Liver (tissue), 9 donors: ENCODE measurements around the gene PTPRQ. TPM values are rescaled to one million over a fixed set of nuclear protein-coding genes. Genes with fewer than 3 reads are reported as not detected.
"Not testable (repeated sequence)": the region's sequence is repeated elsewhere in the genome, so short reads cannot be mapped to it uniquely, and the experiment has no call there.

Experiments used
- DNase-seq: peaks from one replicate; pipeline ENCODE4 v3.0.0-alpha.2; 2017; ENCODE audit warnings: low spot score
- H3K27ac ChIP-seq, 2 donors: one replicate each; pipeline ENCODE4 v1.7.0; 2013; ENCODE audit warnings: inconsistent platforms in 2 of 2, low read length in 2 of 2, control low read depth in 1 of 2, low read depth in 1 of 2, mild to moderate bottlenecking in 1 of 2
- H3K27me3 ChIP-seq, 4 donors: one replicate each; pipeline versions ENCODE4 v1.6.1 to v1.7.0; 2013; ENCODE audit warnings: low read length in 3 of 4, inconsistent platforms in 1 of 4, mild to moderate bottlenecking in 1 of 4, moderate library complexity in 1 of 4; ENCODE audit not compliant: control insufficient read depth in 4 of 4, insufficient read depth in 4 of 4
- H3K36me3 ChIP-seq, 4 donors: one replicate each; pipeline versions ENCODE4 v1.6.1 to v1.7.0; 2013; ENCODE audit warnings: low read length in 3 of 4, mild to moderate bottlenecking in 3 of 4, low read depth in 1 of 4, moderate library complexity in 1 of 4; ENCODE audit not compliant: control insufficient read depth in 4 of 4, insufficient read depth in 3 of 4
- H3K4me1 ChIP-seq, 4 donors: one replicate each; pipeline versions ENCODE4 v1.6.1 to v1.7.0; 2013; ENCODE audit warnings: low read length in 3 of 4, mild to moderate bottlenecking in 3 of 4, moderate library complexity in 1 of 4; ENCODE audit not compliant: control insufficient read depth in 4 of 4, insufficient read depth in 4 of 4
- H3K4me3 ChIP-seq, 3 donors: one replicate each; pipeline versions ENCODE4 v1.6.1 to v1.7.0; 2013; ENCODE audit warnings: low read length in 3 of 3, control low read depth in 1 of 3, low read depth in 1 of 3, mild to moderate bottlenecking in 1 of 3
- H3K9ac ChIP-seq, 2 donors: one replicate each; pipeline ENCODE4 v1.7.0; 2013; ENCODE audit warnings: low read length in 2 of 2, mild to moderate bottlenecking in 2 of 2, moderate library complexity in 2 of 2, control low read depth in 1 of 2, low read depth in 1 of 2
- H3K9me3 ChIP-seq, 4 donors: one replicate each; pipeline versions ENCODE4 v1.6.1 to v1.7.0; 2013; ENCODE audit warnings: low read length in 3 of 4; ENCODE audit not compliant: control insufficient read depth in 4 of 4
- EGR1 ChIP-seq, 2 donors: IDR thresholded peaks; 2 replicates each; pipeline ENCODE4 v1.6.1; 2016 to 2018; ENCODE audit warnings: antibody characterized with exemption in 2 of 2, low read depth in 2 of 2
- FOXA1 ChIP-seq: IDR thresholded peaks from 2 replicates; pipeline ENCODE4 v1.6.1; 2016; ENCODE audit warnings: antibody characterized with exemption
- FOXA2 ChIP-seq: IDR thresholded peaks from 2 replicates; pipeline ENCODE4 v1.6.1; 2016; ENCODE audit warnings: antibody characterized with exemption
- GABPA ChIP-seq, 2 donors: IDR thresholded peaks in 1 of 2; conservative IDR thresholded peaks in 1 of 2; 2 replicates each; pipeline ENCODE4 v1.6.1; 2016; ENCODE audit warnings: antibody characterized with exemption in 2 of 2, mild to moderate bottlenecking in 1 of 2, moderate library complexity in 1 of 2
- HNF4A ChIP-seq, 2 donors: conservative IDR thresholded peaks; 2 replicates each; pipeline ENCODE4 v1.6.1; 2016; ENCODE audit warnings: antibody characterized with exemption in 2 of 2, mild to moderate bottlenecking in 2 of 2
- HNF4G ChIP-seq: IDR thresholded peaks from 2 replicates; pipeline ENCODE4 v1.6.1; 2016; ENCODE audit warnings: antibody characterized with exemption
- JUND ChIP-seq, 2 donors: IDR thresholded peaks; 2 replicates each; pipeline ENCODE4 v1.6.1; 2016; ENCODE audit warnings: antibody characterized with exemption in 2 of 2
- MAX ChIP-seq: IDR thresholded peaks from 2 replicates; pipeline ENCODE4 v1.6.1; 2016; ENCODE audit warnings: antibody characterized with exemption
- NR2F2 ChIP-seq: IDR thresholded peaks from 2 replicates; pipeline ENCODE4 v1.6.1; 2016; ENCODE audit warnings: antibody characterized with exemption
- RAD21 ChIP-seq, 2 donors: IDR thresholded peaks; 2 replicates each; pipeline ENCODE4 v1.6.1; 2016; ENCODE audit warnings: antibody characterized with exemption in 2 of 2, mild to moderate bottlenecking in 2 of 2
- RXRA ChIP-seq, 2 donors: IDR thresholded peaks; 2 replicates each; pipeline ENCODE4 v1.6.1; 2017 to 2018; ENCODE audit warnings: antibody characterized with exemption in 2 of 2, mild to moderate bottlenecking in 1 of 2
- SP1 ChIP-seq: IDR thresholded peaks from 2 replicates; pipeline ENCODE4 v1.6.1; 2018; ENCODE audit warnings: antibody characterized with exemption, mild to moderate bottlenecking
- TAF1 ChIP-seq: conservative IDR thresholded peaks from 2 replicates; pipeline ENCODE4 v1.6.1; 2016; ENCODE audit warnings: antibody characterized with exemption, mild to moderate bottlenecking
- YY1 ChIP-seq: IDR thresholded peaks from 2 replicates; pipeline ENCODE4 v1.6.1; 2016; ENCODE audit warnings: antibody characterized with exemption, mild to moderate bottlenecking
- WGBS: extraction: QIAGEN DNeasy Blood & Tissue Kit; methylation state at CpG from one replicate; pipeline ENCODE4 v1.1.7; 2013; 5-methylcytosine and 5-hydroxymethylcytosine counted together
- polyA plus RNA-seq, 2 donors: library from polyadenylated mRNA; stranded (reverse) in 1 of 2; unstranded in 1 of 2; fragments of 200-250 nt in 1 of 2; fragments of >200 nt in 1 of 2; fragmentation: Nextera tagmentation in 1 of 2; extraction: Ambion mirVana in 1 of 2; gene quantifications; one replicate each; pipeline versions ENCODE4 v1.2.1 to v1.2.3, GENCODE V29; 2013 to 2015
- total RNA-seq, 2 donors: library from RNA; depleted of rRNA; stranded (reverse); fragments of >200 nt; gene quantifications; one replicate each; pipeline ENCODE4 v1.2.3, GENCODE V29; 2014
- TF ChIP-seq, protein P1 (sequence below): IDR thresholded peaks from 2 replicates; pipeline ENCODE4 v1.6.1; 2016; ENCODE audit warnings: antibody characterized with exemption, mild to moderate bottlenecking
- TF ChIP-seq, protein P2 (sequence below): IDR thresholded peaks from 2 replicates; pipeline ENCODE4 v1.6.1; 2016; ENCODE audit warnings: antibody characterized with exemption
- TF ChIP-seq, protein P3 (sequence below): IDR thresholded peaks from 2 replicates; pipeline ENCODE4 v1.6.1; 2016; ENCODE audit warnings: antibody characterized with exemption
- TF ChIP-seq, protein P4 (sequence below): fragments of 150-350 bp; IDR thresholded peaks from 2 replicates; pipeline ENCODE4 v1.5.1; 2017; ENCODE audit warnings: improper control_type of control experiment, low read depth, low read length; ENCODE audit not compliant: missing input control
- donor health status: healthy.
- donor health status: healthy.
- donor health status: healthy.
- donor health status: healthy.
- donor health status: healthy.

The PTPRQ gene
- total and polyA plus RNA-seq, 4 donors = 0.02 to 0.08 (median 0.04) TPM

DNA sequence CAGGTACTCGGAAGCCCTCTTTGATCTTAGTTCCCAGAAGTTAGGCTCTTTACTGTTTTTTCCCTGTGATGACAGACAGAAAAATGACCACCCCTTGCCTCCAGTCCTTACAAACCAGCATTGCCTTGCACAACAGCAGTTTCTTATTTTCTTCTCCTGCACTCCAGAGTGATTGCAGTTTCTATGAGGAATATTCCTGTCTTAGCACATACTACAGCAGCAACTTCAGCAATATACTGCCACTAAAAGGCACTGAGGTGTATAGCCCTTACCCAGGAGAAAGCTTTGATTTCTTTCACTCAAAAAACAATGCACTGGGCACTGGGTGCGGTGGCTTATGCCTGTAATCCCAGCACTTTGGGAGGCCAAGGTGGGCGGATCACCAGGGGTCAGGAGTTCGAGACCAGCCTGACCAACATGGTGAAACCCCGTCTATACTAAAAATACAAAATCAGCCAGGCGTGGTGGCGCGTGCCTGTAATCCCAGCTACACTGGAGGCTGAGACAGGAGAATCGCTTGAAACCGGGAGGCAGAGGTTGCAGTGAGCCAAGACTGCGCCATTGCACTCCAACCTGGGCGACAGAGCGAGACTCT, 232.1 kb downstream of the PTPRQ start:
- not testable (repeated sequence) for DNase-seq
- peak; percentile 7 to 43 for TF ChIP-seq RAD21 (IDR thresholded peaks at IDR 0.05)

GRCh38 chr12:80676856-80677255, 232.8 kb downstream of the PTPRQ start:
- Histone ChIP-seq H3K9ac (peak overlapping the region in 1 of 2 donors; percentile 58), H3K4me3 (no peak overlapping the region), H3K4me1 (peaks cover 0 to 4% (median 0%) of the 10 kb centered on the region in 4 donors), H3K27me3 (no peaks in the 10 kb centered on the region), H3K9me3 (no peaks in the 10 kb centered on the region), H3K36me3 (no peaks in the 10 kb centered on the region), H3K27ac (peak overlapping the region; percentile 34 to 67)
- WGBS = 27% methylated on average over 1 of the region's 1 CpG
- no peak for DNase-seq
- TF ChIP-seq RAD21 (IDR thresholded peaks at IDR 0.05) (peak; percentile 57 to 58), RXRA (IDR thresholded peaks at IDR 0.05) (peak; percentile 70 to 85), FOXA1 (no peak), GABPA (IDR thresholded peaks at IDR 0.05 in 1 of 2, conservative IDR thresholded peaks at IDR 0.05 in 1 of 2) (no peak), YY1 (peak; percentile 75), FOXA2 (peak; percentile 21), MAX (peak; percentile 30), JUND (IDR thresholded peaks at IDR 0.05) (peak; percentile 55 to 94), HNF4G (peak; percentile 86), EGR1 (IDR thresholded peaks at IDR 0.05; ENCODE audit: low read depth in 2 of 2) (peak in 1 of 2 donors; percentile 87), HNF4A (conservative IDR thresholded peaks at IDR 0.05) (peak; percentile 91 to 98), SP1 (peak; percentile 80), NR2F2 (no peak), TAF1 (no peak)
- TF ChIP-seq, protein P1, sequence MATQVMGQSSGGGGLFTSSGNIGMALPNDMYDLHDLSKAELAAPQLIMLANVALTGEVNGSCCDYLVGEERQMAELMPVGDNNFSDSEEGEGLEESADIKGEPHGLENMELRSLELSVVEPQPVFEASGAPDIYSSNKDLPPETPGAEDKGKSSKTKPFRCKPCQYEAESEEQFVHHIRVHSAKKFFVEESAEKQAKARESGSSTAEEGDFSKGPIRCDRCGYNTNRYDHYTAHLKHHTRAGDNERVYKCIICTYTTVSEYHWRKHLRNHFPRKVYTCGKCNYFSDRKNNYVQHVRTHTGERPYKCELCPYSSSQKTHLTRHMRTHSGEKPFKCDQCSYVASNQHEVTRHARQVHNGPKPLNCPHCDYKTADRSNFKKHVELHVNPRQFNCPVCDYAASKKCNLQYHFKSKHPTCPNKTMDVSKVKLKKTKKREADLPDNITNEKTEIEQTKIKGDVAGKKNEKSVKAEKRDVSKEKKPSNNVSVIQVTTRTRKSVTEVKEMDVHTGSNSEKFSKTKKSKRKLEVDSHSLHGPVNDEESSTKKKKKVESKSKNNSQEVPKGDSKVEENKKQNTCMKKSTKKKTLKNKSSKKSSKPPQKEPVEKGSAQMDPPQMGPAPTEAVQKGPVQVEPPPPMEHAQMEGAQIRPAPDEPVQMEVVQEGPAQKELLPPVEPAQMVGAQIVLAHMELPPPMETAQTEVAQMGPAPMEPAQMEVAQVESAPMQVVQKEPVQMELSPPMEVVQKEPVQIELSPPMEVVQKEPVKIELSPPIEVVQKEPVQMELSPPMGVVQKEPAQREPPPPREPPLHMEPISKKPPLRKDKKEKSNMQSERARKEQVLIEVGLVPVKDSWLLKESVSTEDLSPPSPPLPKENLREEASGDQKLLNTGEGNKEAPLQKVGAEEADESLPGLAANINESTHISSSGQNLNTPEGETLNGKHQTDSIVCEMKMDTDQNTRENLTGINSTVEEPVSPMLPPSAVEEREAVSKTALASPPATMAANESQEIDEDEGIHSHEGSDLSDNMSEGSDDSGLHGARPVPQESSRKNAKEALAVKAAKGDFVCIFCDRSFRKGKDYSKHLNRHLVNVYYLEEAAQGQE = peak; percentile 84
- TF ChIP-seq, protein P2, sequence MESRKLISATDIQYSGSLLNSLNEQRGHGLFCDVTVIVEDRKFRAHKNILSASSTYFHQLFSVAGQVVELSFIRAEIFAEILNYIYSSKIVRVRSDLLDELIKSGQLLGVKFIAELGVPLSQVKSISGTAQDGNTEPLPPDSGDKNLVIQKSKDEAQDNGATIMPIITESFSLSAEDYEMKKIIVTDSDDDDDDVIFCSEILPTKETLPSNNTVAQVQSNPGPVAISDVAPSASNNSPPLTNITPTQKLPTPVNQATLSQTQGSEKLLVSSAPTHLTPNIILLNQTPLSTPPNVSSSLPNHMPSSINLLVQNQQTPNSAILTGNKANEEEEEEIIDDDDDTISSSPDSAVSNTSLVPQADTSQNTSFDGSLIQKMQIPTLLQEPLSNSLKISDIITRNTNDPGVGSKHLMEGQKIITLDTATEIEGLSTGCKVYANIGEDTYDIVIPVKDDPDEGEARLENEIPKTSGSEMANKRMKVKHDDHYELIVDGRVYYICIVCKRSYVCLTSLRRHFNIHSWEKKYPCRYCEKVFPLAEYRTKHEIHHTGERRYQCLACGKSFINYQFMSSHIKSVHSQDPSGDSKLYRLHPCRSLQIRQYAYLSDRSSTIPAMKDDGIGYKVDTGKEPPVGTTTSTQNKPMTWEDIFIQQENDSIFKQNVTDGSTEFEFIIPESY = peak; percentile 35
- TF ChIP-seq, protein P3, sequence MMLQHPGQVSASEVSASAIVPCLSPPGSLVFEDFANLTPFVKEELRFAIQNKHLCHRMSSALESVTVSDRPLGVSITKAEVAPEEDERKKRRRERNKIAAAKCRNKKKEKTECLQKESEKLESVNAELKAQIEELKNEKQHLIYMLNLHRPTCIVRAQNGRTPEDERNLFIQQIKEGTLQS = no peak
- TF ChIP-seq, protein P4, sequence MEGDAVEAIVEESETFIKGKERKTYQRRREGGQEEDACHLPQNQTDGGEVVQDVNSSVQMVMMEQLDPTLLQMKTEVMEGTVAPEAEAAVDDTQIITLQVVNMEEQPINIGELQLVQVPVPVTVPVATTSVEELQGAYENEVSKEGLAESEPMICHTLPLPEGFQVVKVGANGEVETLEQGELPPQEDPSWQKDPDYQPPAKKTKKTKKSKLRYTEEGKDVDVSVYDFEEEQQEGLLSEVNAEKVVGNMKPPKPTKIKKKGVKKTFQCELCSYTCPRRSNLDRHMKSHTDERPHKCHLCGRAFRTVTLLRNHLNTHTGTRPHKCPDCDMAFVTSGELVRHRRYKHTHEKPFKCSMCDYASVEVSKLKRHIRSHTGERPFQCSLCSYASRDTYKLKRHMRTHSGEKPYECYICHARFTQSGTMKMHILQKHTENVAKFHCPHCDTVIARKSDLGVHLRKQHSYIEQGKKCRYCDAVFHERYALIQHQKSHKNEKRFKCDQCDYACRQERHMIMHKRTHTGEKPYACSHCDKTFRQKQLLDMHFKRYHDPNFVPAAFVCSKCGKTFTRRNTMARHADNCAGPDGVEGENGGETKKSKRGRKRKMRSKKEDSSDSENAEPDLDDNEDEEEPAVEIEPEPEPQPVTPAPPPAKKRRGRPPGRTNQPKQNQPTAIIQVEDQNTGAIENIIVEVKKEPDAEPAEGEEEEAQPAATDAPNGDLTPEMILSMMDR = no peak

More for the DNA sequence above, 232.1 kb downstream of the PTPRQ start:
- not testable (repeated sequence) for H3K9me3 ChIP-seq, H3K9ac ChIP-seq, H3K4me1 ChIP-seq, H3K4me3 ChIP-seq, H3K27me3 ChIP-seq, H3K36me3 ChIP-seq
- 94% methylated on average over 13 of the region's 13 CpGs for WGBS
- H3K27ac ChIP-seq = peak overlapping the region in 1 of 2 donors; percentile 34
